HG02588 (cell line): ENCODE data around the gene JHY.

ENCODE experiments used
- ATAC-seq: cut with Tn5 transposase; IDR thresholded peaks from one replicate; pipeline ENCODE4 v1.9.1; 2021; ENCODE audit warnings: mild to moderate bottlenecking, moderate library complexity; ENCODE audit not compliant: unreplicated experiment

JHY gene

DNA sequence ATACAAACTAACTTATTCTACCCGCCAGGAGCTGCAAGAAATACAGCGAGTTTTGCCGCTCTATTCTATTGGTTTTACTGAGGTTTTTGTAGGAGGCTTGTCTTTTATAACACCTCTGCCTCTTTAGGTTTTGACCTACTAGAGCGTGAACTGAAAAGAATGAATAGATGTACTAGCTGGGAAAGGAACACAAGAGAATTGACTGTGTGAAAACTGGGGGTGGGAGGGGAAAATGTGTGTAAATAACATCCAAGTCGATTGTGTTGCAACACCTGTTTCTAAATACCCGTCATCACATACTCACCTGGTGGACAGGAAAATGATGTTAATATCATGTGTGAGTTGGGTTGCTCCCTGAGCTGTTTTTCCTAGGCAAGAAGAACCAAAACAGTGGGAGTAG, 12.9 kb upstream of the JHY start:
- no peak for ATAC-seq

DNA sequence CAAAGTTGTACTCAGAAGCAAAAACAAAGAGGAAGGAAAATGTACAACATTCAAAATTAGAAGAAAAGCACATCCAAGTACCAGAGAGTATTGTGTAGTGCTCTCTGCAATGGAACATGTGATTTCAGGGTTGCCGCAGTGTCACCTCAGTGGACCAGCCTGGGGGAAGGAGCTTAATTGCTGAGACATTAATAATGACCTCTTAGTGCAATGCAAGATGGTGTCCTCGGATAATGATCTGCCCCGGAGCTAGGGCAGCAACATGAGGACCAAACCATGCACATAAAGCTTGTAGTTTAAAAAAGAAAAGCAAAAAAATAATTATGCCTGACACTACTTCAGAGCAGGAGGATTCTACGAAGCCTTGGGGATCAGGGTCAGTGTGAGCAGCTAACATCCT, 11.3 kb upstream of the JHY start:
- ATAC-seq: no peak

DNA sequence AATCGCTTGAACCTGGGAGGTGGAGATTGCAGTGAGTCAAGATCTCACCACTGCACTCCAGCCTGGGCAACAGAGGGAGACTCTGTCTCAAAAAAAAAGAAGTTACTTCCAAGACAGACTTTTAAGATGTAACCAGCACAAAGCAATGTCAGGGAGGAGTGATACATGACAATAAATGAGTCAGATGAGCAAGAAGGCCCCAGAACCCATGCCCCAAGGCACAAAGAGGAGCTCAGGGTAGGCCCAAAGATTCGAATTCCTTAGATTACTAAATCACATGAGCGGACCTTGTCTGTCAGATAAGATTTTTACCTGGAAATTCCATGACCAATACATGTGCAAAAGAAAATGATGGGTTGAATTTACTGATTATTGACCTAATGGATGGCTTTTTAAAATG, 10.5 kb upstream of the JHY start:
- no peak for ATAC-seq

DNA sequence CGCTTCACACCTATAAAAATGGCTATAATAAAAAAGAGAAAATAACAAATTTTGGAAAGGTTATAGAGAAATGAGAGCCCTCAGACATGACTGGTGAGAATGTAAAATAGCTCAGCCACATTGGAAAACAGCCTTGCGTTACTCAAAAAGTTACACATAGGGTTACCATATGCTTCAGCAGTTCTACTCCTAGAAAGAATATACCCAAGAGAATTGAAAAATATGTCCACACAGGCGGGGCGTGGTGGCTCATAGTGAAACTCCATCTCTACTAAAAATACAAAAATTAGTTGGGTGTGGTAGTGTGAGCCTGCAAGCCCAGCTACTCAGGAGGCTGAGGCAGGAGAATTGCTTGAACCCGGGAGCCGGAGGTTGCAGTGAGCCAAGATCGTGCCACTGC, 7.6 kb upstream of the JHY start:
- ATAC-seq: no peak

DNA sequence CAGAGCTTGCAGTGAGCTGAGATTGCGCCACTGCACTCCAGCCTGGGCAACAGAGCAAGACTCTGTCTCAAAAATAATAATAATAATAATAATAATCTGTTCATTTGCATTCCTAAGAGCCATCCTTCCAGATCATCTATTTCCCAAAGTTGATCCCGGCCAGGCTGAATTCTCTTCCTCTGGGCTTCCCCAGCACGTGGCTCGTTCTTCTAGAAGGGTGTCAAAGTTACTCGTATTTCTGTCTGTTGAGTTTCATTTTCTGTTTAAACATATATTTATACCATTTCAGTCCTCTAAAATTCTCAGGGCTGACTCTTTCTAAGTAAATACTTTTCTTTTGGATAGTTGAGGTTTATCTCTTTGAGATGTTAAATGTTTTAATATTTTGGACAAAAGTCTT, 4.8 kb upstream of the JHY start:
- no peak for ATAC-seq

DNA sequence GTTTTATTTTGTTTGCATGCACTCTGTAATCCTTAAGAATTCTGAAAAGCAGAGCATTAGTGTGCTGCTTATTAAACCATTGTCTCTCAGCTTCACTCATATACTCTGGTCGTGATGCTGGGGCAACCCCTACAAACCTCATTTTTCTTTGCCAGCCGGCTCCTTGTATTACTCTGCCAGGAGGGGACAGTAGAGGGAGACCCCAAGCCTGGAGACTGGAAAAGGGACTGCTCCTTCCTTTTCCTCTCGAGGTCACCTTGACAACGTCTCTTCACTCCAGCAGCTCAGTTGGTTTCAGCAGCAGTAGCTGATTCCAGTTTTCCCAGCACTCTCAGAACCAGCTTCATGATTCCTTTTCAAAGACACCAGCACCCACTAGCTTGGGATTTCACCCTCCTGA, 2.8 kb upstream of the JHY start:
- ATAC-seq: no peak

DNA sequence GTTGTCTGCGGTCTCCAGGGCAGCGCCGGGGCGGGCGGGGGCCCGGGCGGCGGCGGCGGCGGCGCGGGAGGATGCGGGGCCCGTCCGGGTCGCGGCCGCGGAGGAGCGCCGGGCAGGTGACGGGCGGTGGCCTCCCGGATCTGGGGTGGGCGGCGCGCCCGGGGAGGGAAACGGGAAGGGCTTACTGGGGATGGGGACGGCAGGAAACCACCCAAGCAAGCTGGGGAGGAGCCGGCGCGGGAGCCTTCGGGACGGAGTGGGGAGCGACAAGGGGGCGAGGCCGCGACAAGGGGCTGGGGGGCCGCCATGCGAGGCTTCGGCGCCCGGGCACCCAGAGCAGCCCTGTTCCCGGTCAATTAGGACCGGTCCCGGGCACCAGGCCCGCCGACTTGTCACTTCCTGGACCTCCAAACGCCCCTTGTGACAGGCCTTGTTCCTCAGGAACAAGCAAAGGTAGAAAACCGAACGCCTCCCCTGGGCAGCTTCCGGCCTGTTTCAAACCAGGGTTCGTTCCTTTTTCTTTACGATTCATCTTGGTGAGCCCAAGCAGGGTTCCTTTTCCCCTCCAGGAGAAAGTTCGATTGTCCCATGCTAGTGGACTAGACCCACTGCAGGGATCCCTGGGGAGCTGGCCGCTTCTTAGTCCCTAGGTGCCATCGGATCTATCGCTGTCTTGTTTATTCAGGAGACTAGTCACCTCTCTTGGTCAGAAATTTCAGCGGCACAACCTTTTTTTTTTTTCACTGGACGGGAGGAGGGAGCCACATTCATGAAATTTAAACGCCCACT, 492 bp downstream of the JHY start:
- no peak for ATAC-seq

DNA sequence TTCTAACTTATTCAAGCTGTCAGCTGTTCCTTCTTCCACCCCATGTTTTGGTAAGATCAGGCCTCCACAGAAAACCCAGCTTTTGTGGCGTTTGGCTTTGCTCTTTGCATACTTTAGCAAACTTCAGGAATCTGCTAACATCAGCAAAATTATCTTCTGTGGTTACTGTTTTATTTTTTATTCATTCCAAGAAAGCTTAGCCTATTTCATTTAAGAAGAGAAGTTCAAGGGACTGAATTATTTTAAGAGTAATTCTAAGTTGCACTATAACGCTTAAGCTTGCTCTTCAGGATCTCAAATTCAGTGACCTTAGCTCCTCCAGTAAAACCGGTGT, 1.1 kb downstream of the JHY start:
- ATAC-seq: no peak

DNA sequence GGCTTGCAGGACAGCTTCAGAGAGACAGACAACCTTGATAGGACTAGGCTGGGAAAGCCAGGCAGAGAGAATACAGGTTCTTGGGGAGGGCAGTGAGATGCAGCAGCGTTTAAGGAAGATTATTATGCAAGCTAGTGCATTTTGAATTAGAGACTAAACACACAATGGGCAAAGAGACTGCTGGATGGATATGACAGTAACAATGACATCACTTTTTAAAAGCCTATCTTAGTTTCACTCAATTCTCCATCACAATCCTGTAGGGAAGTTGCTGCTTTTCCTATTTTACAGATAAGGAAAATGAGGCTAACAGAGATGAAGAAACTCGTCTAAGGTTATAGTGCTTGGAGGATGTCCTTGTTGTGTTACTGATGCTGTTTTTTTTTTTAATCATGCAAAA, 5.6 kb downstream of the JHY start:
- ATAC-seq: no peak

DNA sequence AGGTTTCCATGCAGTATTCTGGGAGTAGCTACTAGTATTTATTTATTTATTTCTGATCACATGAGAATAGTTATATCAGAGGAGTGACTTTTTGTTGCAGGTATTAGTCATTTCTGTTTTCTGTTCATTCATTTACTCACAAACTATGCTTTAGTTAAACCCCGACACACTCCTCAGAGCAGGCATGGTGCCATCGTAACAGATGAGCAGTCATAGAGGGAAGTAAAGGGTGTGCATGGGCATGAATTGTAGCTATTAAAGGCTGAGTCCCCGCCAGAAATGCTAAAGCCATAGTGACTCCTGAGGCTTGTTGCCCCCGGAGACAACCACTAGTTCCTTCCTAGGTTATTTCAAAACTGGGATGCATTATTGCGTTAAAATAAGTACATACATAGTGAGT, 10.6 kb downstream of the JHY start:
- ATAC-seq: no peak

DNA sequence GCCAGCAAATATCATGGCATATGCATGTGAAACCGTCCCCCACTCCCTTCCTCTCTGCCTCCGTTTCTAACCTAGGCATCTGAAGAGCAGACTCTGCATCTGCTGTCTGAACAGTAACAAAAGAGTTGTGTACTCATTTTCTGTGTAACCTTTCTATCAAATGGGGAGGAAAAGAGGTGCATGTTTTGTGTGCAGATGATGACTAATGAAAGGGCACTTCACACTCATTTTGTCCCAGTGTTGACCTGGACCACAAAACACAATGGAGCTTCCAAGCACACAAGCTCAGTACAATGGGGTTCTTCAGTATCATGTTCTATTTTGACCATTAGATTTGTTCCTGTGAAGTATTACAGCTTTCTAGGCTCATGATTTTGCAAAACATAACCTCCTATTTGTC, 13.0 kb downstream of the JHY start:
- no peak for ATAC-seq

DNA sequence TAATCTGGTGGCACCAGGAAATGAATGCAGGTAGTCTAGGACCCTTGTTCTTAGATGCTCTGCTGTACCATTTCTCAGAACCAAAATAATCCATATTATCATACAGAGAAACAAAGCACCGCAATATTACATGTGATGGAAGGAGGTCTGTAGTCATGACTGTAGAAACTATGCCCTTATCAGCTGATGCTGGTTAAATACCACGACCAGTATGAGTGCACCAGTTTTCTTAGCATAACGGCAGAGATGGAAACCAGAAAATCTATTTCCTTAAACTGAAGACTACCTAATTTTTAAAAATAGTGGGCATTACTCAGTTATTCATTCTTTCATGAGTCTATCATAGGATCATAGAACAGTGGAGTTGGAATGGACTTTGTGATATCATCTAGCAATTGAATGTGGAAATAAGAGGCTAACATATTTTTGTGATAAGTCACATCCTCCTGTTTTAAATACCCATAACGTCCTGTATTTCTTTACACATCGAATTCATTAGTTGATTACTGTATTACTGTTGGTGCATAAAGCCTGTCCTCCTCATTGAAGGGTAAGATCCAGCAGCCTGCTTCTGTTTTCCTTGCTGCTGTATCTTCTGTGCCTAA, 15.1 kb downstream of the JHY start:
- no peak for ATAC-seq

DNA sequence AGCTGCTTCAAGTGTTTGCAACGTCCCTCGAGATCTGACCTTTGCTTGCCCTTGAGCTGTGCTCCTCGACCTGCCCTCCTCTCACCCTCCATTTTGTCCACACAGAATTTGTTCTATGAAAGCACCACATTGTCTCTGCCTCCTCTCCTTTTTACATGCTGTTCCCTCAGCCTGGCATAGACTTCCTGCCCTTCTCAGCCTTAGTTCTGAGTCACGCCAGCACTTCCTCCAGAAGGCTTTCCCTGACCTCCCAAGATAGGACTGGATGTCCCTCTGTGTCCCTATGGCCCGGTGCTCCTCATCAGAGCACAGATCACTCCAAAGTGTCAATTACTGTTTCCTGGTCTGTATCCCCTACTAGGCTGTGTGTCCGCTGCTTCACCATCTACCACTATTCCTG, 16.2 kb downstream of the JHY start:
- ATAC-seq: no peak

DNA sequence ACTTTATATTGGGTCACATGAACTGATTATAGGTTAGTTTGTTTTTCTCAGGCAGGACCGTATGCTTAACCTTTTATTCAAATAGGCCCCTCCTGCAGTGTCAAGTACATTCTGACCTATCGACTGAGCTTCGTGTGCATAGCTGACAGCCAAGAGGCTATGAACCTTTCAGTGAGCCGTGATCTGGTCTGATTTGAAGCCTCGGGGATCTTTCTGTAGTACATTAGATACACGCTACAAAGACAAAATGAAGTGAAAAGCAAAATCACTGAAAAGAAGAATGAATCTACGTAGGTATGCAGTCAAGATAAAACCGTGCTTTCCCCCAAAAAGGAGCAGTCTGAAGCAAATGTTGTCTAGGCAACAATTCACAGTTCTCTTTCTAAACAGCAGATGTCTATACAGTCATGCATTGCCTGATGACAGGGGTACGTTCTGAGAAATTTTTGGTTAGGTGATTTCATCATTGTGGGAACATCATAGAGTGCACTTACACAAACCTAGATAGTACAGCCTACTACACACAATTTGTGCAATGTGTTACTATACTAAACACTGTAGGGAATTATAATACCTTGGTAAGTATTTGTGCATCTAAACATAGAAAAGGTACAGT, 18.1 kb downstream of the JHY start:
- no peak for ATAC-seq

DNA sequence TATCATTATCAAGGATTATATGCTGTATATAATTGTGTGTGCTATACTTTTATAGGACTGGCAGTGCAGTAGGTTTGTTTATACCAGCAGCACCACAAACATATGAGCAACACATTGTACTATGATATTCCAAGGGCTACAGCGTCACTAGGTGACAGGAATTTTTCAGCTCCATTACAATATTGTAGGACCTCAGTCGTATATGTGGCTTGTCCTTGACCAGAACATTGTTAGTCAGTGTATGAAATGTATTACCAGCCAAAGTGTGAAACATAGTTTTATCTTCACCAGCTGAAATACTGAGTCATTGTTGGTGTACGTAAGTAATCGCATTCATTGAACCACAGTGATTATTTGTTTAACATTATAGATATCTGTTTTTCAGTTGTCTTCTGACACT, 20.4 kb downstream of the JHY start:
- ATAC-seq: no peak

DNA sequence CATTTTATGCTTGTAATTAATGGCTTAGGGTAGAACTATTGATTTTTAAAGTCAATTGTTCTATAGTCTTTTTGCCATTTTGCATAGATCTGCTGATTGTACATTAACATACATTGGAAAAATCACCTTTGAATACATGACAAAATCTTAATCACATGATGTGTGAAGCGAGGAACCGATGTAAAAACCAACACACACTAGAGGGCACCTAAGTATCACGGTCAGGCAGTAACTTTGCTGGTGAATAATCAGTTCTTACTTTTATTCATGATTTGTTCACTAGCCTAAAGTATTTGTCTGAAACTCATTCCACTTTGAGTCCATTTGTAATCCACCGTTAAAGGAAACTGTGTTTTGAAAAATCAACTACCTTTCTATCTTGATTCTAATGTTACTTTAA, 28.2 kb downstream of the JHY start:
- ATAC-seq: no peak

DNA sequence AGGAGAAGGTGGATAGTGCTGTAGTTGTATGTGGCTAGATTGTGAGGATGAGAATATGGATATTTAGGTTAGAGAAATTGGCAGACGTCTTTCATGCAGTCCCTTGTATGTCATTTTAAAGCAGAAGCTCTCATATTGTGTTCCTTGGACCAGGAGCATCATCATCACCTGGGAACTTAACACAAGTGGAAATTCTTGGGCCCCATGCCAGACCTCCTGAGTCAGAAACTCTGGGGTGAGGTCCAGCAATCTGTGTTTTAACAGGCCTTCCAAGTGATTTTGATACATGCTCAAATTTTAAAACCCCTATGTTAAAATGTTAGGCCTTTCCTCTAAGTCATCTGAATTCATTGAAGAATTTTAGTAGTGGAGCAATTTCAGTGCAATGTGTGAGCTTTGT, 34.8 kb downstream of the JHY start:
- ATAC-seq: no peak

DNA sequence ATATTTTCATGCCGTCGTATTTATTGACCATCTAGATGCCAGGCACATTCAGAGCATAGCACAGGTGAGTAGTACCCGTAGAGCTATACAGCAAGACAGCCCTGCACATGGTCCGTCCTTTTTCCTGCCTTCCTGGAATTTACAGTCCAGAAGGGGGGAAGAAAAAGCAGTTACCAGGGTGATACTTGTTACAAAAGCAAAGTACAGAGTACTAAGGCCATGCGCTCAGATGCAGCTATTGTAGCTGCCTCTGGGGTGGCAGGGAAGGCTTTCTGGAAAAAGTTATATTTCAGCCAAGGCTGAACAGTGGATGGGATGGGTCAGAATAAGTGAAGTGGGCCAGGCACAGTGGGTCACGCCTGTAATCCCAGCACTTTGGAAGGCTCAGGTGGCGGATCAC, 36.2 kb downstream of the JHY start:
- no peak for ATAC-seq

DNA sequence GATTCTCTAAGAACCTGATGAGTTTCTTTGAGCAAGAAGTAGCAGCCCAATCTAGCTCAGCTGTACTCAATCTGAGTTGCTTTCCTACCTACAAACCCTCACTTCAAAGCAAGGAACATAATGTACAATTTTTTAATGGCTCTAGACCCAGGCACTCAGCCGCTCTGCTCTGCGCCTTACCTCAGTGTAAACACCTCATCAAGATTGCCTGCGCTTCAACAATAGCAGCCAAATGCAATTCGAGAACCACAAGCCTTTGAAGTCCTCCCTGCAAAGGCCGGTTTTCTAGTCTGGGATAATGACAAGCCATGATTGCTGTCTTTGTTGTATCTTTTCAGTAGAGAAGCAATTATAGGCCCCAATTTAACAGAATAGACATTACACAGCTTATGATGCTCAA, 38.0 kb downstream of the JHY start:
- no peak for ATAC-seq

DNA sequence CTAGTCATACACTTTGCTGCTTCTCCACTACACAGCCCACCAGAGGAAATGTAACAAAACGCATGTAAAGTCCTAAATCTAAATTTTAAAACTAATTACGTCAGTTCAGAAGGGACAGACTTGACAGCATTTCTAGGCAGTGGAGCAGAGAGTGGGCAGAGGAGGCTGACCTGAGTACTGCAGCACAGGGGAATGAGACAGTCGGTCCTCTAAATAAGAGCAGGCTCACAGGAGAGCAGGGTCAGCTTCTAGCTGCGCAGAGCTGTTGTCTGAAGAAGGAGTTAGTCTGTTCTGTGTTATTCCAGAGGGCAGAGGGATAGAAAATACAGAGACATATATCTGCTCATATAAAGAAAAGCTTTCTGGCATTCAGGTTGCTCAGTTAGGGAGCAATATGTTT, 40.3 kb downstream of the JHY start:
- ATAC-seq: no peak

DNA sequence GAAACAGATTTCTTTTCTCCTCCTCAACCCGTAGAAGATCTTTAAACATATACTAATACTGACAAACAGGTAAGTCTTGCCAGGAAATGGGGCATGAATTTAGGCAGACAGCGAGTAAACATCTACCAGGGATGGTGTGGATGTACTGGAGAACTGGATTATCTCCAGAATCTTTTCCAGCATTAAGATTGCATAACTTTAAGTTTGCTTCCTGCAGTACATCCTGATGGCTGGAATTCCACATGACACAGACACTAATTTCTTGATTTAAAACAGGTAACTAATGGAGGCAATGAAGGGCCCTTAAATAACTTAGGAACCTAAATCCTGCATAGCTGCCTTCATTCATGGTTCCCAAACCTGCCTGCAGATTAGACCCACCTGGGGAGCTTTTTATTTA, 40.7 kb downstream of the JHY start:
- no peak for ATAC-seq

DNA sequence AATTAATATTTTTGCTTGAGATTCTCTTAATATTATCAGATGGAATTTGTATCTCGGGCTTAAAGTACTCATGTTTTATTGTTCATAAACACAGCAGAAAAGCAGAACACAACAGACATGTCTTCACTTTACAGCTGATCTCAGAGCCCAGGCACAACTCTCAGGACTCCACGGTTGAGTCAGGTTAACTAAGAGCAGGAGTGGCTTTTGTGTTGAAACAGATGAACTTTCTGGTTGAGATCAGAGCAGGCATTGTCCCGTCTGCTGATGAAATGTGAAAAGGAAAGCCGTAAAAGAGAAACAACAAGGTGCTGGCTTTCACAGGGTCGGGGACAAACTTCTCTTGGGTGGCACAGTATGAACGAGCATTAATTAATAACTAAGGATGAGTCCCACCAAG, 49.0 kb downstream of the JHY start:
- ATAC-seq: no peak

DNA sequence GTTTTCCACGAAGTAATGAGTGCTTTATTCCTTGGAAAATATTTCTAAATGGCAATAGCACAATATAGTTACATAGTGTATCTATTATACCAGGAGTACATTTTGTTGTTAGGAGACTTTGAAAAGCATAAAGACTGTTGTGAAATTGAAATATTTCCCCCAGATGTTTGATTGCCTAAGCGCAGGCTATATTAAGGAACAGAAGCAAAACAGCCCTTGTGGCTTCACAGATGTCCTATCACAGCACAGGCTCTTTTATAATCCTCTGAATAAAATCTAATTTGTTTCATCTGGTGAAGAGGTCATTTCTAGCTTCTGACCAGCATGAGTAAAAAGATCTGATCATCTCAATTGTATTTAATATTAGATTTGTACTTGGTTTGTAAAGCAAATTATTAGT, 50.9 kb downstream of the JHY start:
- ATAC-seq: no peak
